ENCODE measurements around the gene ERICH6. TPM values are rescaled to one million over a fixed set of nuclear protein-coding genes. Genes with fewer than 3 reads are reported as not detected.

ERICH6 gene
- total and polyA plus RNA-seq, 5 experiments from 2014 or later = 0.14 to 0.60 (median 0.27) TPM; not detected in 2

GRCh38 chr3:150733936-150734794, 30.4 kb upstream of the ERICH6 start:
- Mint-ChIP-seq H3K9me3 (no peaks in the 10 kb centered on the region), H3K4me3 (no peak overlapping the region), H3K36me3 (peaks cover 0 to 7% (median 2%) of the 10 kb centered on the region in 3 donors), H3K27ac (no peak overlapping the region), H3K4me1 (peaks cover 7 to 22% (median 13%) of the 10 kb centered on the region in 4 donors), H3K27me3 (no peaks in the 10 kb centered on the region)
- POLR2A ChIA-PET = no interaction called here
- no peak for DNase-seq
- ATAC-seq = no peak

DNA sequence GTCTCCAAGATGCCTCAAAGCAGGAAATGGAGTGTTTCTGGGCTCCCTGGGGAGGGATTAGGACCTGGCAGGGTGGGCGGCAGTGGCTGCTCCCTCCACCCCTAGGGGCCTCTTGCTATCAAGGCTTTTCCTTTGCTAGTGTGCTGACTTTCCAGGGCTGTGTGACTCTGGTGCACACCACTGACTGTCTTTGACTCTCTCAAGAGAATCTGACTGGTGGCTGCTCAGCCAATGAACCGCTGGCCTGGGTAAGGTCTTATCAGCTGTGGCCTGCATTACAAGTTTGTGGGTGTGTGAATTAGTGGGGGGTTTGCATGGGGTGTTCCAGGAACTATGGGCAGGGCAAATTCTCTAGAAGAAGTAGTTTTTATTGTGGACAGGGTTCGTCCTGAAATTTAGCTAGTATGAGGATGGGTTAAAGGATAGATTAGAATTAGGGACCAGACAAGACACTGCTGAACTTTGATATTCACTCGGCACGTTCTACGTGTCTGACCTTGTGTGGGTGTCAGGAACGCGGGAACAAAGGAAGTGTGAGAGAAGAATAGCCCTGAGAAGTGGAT, 29.7 kb upstream of the ERICH6 start:
- Mint-ChIP-seq H3K9me3 (no peaks in the 10 kb centered on the region), H3K36me3 (peaks cover 0 to 7% (median 2%) of the 10 kb centered on the region in 3 donors), H3K4me3 (no peak overlapping the region), H3K27me3 (no peaks in the 10 kb centered on the region), H3K4me1 (peaks cover 7 to 15% (median 13%) of the 10 kb centered on the region in 4 donors), H3K27ac (no peak overlapping the region)
- DNase-seq (no peak), ATAC-seq (no peak)
- POLR2A ChIA-PET = no interaction called here

DNA sequence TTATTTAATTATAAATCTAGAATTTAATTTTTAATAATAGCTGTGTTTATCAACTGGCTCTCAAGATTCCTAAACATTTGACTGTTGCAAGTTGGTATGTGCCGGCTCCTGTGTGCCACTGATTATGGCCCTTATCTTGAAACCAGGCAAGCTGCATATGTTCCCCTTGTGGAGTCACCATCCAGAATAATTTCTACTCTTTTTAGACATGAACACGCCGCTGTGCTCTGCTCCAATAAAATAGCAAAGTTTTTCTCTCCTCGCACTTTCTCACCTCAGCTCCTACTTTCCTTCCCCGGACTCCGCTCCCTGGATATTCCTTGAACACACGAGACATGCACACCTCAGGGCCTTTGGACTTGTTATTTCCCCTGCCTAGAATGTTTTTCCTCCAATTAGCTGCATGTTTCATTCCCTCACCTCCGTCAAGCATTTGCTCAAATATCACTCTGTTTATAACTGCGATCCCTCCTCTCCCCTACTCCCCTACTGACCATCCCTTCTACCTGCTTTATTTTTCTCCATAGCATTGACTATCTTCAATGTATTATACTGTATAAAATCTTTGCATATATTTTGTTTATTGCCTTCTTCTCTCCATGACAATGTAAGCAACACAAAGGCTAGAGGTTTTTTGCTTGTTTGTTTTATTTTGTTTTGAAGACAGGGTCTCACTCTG, 26.1 kb upstream of the ERICH6 start:
- no peak overlapping the region for H3K4me3 Mint-ChIP-seq
- POLR2A ChIA-PET = interaction anchor here (0.7 kb wide), 1 partner anchor 1262 kb away, joined by 3 read pairs; no protein-coding TSS in a partner anchor
- no peaks in the 10 kb centered on the region for H3K27me3 Mint-ChIP-seq
- DNase-seq (no peak), ATAC-seq (no peak)
- peaks cover 0 to 9% (median 5%) of the 10 kb centered on the region in 3 donors for H3K36me3 Mint-ChIP-seq
- peaks cover 0 to 3% (median 0%) of the 10 kb centered on the region in 4 donors for H3K4me1 Mint-ChIP-seq
- no peak overlapping the region for H3K27ac Mint-ChIP-seq
- no peaks in the 10 kb centered on the region for H3K9me3 Mint-ChIP-seq

DNA sequence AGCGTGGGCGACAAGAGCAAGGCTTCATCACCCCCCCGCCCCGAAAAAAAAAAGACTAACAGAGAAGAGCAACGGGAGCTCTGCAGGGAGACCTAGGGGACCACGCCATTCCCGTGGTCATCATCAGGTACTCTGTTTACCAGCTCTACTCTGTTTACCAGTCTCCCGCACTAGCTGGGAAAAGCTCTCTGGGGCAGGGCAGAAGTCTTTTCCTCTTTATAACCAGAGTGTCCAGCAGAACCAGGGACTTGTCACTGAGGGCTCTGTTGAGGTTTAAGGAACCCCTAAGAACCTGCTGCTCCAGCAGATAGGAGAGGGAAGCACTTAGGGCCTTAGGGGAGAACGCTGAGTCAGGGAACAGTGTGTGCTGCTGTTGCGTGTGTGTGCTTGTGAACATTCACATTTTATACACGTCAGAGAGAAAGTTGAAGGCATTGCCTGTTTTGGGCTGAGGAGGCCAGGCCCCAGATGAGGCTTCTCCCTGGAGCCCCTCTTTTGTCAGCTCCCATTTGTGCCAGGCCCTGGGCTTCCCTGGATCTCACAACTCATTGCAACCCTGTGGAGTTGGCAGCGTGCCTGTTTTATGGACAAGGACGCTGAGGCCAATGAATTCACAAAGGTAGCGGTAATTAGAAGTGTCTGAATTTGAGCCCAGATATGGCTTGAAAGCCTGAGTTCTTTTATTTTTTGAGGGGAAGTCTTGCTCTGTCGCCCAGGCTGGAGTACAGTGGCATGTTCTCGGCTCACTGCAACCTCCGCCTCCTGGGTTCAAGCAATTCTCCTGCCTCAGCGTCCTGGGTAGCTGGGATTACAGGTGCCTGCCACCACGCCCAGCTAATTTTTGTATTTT, 24.2 kb upstream of the ERICH6 start:
- POLR2A ChIA-PET = no interaction called here
- Mint-ChIP-seq H3K27ac (no peak overlapping the region), H3K4me3 (no peak overlapping the region), H3K9me3 (no peaks in the 10 kb centered on the region), H3K4me1 (peaks cover 0 to 8% (median 3%) of the 10 kb centered on the region in 4 donors), H3K27me3 (no peaks in the 10 kb centered on the region), H3K36me3 (peaks cover 0 to 10% (median 5%) of the 10 kb centered on the region in 3 donors)
- no peak for DNase-seq
- ATAC-seq = no peak

DNA sequence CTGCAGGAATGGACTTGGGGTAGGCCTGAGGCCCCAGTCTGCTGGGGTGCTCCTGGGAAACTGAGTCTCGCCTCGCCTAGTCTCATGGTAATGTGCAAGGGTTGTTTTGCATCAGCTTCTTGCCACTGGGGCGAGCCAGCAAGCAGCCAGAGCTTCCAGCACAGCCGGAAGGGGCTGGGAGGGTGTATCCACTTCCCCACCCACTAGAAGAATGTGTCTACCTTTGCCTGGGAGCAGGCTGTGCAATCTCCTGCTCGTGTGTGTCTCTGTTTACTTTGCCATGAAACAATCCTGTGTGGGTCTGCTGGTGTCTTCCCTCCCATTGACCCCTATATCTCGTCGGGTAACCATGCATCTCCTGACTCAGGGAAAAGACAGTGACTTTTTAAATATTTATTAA, 21.8 kb upstream of the ERICH6 start:
- no peak for DNase-seq
- H3K4me3 Mint-ChIP-seq = no peak overlapping the region
- H3K9me3 Mint-ChIP-seq = no peaks in the 10 kb centered on the region
- no peaks in the 10 kb centered on the region for H3K27me3 Mint-ChIP-seq
- H3K27ac Mint-ChIP-seq = no peak overlapping the region
- H3K36me3 Mint-ChIP-seq = peaks cover 0 to 10% (median 3%) of the 10 kb centered on the region in 3 donors
- peaks cover 0 to 16% (median 10%) of the 10 kb centered on the region in 4 donors for H3K4me1 Mint-ChIP-seq
- no peak for ATAC-seq
- POLR2A ChIA-PET = no interaction called here

DNA sequence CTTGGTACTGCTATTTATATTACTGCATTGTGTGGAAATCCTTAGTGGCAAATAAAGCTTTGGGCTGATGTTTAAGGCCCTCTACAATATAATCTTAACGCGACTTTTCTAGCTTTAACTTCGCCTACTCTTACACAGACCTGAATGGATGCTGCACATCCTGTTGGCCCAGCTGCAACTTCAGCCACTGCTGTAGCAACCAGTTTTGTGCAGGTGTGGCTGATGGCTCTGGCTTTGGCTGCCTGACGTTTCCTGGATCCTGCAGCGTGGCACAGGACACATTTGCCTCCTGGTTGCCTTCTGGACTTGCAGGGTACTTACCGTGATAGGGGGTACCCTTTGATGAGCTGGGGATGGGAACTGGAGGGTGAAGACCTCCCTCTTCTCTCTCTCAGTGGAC, 20.2 kb upstream of the ERICH6 start:
- H3K4me1 Mint-ChIP-seq = peaks cover 0 to 16% (median 10%) of the 10 kb centered on the region in 4 donors
- H3K36me3 Mint-ChIP-seq = peaks cover 0 to 12% (median 3%) of the 10 kb centered on the region in 3 donors
- ATAC-seq = no peak
- no peak overlapping the region for H3K4me3 Mint-ChIP-seq
- POLR2A ChIA-PET = interaction anchor here (0.5 to 0.9 kb wide), 2 partner anchors 38 to 66 kb away, joined by 3 read pairs; no protein-coding TSS in a partner anchor
- no peaks in the 10 kb centered on the region for H3K9me3 Mint-ChIP-seq
- peak overlapping the region in 1 of 10 donors; percentile 27 for H3K27ac Mint-ChIP-seq
- H3K27me3 Mint-ChIP-seq = no peaks in the 10 kb centered on the region
- no peak for DNase-seq

GRCh38 chr3:150722267-150722666, 18.5 kb upstream of the ERICH6 start:
- DNase-seq (no peak), ATAC-seq (no peak)
- Mint-ChIP-seq H3K36me3 (peaks cover 0 to 12% (median 3%) of the 10 kb centered on the region in 3 donors), H3K4me3 (no peak overlapping the region), H3K27me3 (no peaks in the 10 kb centered on the region), H3K27ac (no peak overlapping the region), H3K9me3 (peaks cover 0 to 4% (median 0%) of the 10 kb centered on the region in 9 donors), H3K4me1 (peaks cover 0 to 16% (median 10%) of the 10 kb centered on the region in 4 donors)
- POLR2A ChIA-PET = interaction anchor here (0.6 to 1.7 kb wide), 3 partner anchors 39 to 81 kb away, joined by 3 to 7 read pairs (median 4); partner anchors contain the start of gene SIAH2

DNA sequence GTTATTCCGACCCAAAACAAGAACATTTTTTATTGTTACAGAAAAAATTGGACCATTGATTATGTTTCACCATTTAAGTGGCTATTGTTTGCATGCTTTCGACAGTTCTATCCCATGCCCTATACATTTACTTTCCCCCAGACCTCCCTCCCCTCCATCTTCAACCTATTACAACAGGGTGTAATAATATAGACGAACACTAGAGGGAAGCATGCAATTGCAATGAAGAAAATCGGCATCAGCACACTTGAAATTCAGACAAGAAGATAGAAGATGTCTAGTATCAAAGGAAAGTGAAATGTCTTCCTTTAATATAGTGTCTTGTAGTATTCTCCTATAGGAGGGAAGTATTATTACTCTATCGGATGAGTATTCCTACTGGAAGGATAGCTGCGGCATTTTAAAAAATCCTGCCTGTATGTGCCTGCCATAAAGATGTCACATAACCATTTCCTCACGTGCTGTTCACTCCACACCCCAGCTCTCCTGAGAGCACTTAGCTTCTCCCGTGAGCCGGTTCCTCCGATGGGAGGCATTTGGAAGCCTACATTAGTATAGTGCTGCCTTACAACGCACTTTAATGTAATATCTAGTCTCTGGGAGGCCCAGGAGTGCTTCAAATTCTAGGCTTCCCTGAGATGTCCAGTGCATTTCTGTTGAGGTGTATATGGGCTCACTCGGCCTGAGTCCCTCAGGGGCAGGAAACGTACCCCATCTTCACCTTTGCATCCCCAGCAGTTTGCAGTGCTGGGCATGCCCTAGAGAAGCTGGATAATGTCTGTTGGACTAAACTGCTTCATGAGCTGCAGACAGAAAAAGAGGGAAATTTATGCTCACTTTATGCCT, 17.8 kb upstream of the ERICH6 start:
- Mint-ChIP-seq H3K36me3 (peaks cover 0 to 10% (median 1%) of the 10 kb centered on the region in 3 donors), H3K4me1 (peaks cover 0 to 16% (median 10%) of the 10 kb centered on the region in 4 donors), H3K27me3 (no peaks in the 10 kb centered on the region), H3K9me3 (peaks cover 0 to 6% (median 0%) of the 10 kb centered on the region in 9 donors), H3K27ac (no peak overlapping the region), H3K4me3 (no peak overlapping the region)
- peak; percentile 85 to 90 for ATAC-seq
- DNase-seq = peak in 5 of 10 donors; percentile 18 to 76 (median 68)
- POLR2A ChIA-PET = interaction anchor here (0.5 to 1.7 kb wide), 4 partner anchors 40 to 1757 kb away, joined by 3 to 7 read pairs (median 4); partner anchors contain the start of genes EIF2A, SERP1 and SIAH2

- Mint-ChIP-seq H3K4me1 (peaks cover 0 to 16% (median 10%) of the 10 kb centered on the region in 4 donors), H3K27ac (no peak overlapping the region), H3K4me3 (no peak overlapping the region), H3K27me3 (no peaks in the 10 kb centered on the region), H3K9me3 (peaks cover 0 to 17% (median 1%) of the 10 kb centered on the region in 9 donors), H3K36me3 (peaks cover 0 to 6% (median 3%) of the 10 kb centered on the region in 3 donors)
- ATAC-seq (no peak), DNase-seq (no peak)
- POLR2A ChIA-PET = interaction anchor here (1.1 kb wide), 1 partner anchor 174 kb away, joined by 3 read pairs; the partner anchor contains the start of genes EIF2A and SERP1
Measured at GRCh38 chr3:150720444-150720843, 16.7 kb upstream of the ERICH6 start.

- Mint-ChIP-seq H3K9me3 (peaks cover 2 to 23% (median 14%) of the 10 kb centered on the region in 9 donors), H3K4me1 (peaks cover 5 to 13% (median 9%) of the 10 kb centered on the region in 4 donors), H3K4me3 (no peak overlapping the region), H3K27me3 (no peaks in the 10 kb centered on the region), H3K36me3 (peaks cover 27 to 69% (median 54%) of the 10 kb centered on the region in 3 donors), H3K27ac (no peak overlapping the region)
- ATAC-seq (no peak), DNase-seq (no peak)
- POLR2A ChIA-PET = no interaction called here
Measured at GRCh38 chr3:150710097-150710496, 6.4 kb upstream of the ERICH6 start.

GRCh38 chr3:150703299-150703755, 393 bp downstream of the ERICH6 start:
- Mint-ChIP-seq H3K27me3 (no peaks in the 10 kb centered on the region), H3K4me1 (peaks cover 14 to 32% (median 27%) of the 10 kb centered on the region in 4 donors), H3K4me3 (peak overlapping the region; percentile 90 to 99 (median 97)), H3K27ac (peak overlapping the region; percentile 93 to 100 (median 98)), H3K36me3 (peaks cover 5 to 16% (median 16%) of the 10 kb centered on the region in 3 donors), H3K9me3 (peaks cover 0 to 3% (median 0%) of the 10 kb centered on the region in 9 donors)
- POLR2A ChIA-PET = interaction anchor here (0.6 to 4.0 kb wide), 10 partner anchors 22 to 294 kb away, joined by 3 to 55 read pairs (median 6); partner anchors contain the start of genes EIF2A, SELENOT, SERP1 and SIAH2
- ATAC-seq (peak; percentile 66 to 69), DNase-seq (peak; percentile 33 to 86 (median 63))

All from naive thymus-derived CD8-positive, alpha-beta T cell (primary cell).